ENCODE data around the gene SPTBN4.

The SPTBN4 gene

DNA sequence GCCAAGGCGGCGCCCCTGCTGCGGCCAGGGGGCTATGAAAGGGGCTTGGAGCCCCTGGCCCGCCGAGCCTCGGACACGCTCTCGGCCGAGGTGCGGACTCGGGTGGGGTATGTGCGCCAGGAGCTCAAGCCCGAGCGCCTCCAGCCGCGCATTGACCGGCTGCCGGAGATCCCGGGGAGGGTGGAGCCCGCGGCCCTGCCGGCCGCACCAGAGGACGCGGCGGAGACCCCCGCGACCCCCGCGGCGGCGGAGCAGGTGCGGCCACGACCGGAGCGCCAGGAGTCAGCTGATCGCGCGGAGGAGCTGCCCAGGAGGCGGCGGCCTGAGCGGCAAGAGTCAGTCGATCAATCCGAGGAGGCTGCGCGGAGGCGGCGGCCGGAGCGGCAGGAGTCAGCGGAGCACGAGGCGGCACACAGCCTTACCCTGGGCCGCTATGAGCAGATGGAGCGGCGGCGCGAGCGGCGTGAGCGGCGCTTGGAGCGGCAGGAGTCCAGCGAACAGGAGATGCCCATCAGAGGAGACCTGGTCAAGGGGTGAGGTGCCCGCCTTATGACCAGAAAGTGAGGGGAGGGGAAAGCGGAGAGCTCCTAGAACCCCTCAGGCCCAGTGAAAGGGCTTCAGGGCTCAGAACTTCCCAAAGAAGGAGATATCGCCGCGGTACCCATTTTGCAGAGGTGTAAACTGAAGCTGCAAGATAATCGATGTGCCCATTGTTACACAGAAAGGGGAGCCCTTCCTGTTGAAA, 101.1 kb downstream of the SPTBN4 start:
- DNase-seq = no peak

GRCh38 chr19:40570313-40571004, 103.7 kb downstream of the SPTBN4 start:
- DNase-seq = peak; percentile 95 to 97

GRCh38 chr19:40571005-40571318, 104.2 kb downstream of the SPTBN4 start:
- DNase-seq = no peak

DNA sequence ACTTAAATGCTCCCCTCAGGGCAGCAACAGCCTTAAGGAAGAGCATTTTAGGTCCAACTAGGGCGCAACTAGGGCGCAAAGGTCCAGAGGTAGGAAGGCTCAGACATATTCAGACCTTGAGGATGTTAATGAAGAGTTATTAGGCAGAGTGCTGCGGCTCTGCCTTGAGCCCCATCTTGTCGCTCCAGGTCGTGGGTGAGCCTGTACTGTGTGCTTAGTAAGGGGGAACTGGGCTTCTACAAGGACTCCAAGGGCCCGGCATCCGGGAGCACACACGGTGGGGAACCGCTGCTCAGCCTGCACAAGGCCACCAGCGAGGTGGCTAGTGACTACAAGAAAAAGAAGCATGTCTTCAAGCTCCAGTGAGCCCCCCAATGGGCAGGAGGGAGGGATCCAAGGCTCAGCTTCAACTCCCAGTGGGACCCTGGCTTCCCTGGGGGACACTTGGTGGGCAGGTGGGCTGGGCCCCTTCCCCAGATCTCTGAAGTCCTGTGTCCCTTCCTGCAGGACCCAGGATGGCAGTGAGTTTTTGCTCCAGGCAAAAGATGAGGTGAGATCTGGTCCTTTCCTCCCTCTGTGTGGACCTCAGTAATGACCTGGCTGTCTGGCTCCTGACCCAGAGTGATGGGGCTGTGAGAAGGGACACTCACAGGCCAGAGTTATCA, 105.2 kb downstream of the SPTBN4 start:
- no peak for DNase-seq

DNA sequence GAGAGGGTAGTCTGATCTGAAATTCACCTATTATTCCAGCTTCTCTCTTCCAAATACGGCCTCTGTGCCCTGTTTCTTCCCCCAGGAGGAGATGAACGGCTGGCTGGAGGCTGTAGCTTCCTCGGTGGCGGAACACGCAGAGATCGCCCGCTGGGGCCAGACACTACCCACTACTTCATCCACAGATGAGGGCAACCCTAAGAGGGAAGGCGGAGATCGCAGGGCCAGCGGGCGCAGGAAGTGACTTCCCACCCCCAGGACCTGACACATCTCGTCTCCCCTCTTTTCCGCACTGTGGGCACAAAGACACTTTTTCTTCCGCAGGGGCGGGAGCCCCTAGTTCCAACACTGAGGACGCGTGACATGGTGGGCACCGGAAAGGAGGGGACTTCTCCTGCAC, 108.5 kb downstream of the SPTBN4 start:
- no peak for DNase-seq

GRCh38 chr19:40576151-40576584, 109.4 kb downstream of the SPTBN4 start:
- DNase-seq = peak in 1 of 2 experiments; percentile 30

GRCh38 chr19:40576585-40577451, 110.0 kb downstream of the SPTBN4 start, which contains the start of gene SHKBP1:
SHKBP1 (plus strand) TSS chr19:40576873; CDS start chr19:40576900, 27 bp downstream.
- peak; percentile 93 to 95 for DNase-seq

DNA sequence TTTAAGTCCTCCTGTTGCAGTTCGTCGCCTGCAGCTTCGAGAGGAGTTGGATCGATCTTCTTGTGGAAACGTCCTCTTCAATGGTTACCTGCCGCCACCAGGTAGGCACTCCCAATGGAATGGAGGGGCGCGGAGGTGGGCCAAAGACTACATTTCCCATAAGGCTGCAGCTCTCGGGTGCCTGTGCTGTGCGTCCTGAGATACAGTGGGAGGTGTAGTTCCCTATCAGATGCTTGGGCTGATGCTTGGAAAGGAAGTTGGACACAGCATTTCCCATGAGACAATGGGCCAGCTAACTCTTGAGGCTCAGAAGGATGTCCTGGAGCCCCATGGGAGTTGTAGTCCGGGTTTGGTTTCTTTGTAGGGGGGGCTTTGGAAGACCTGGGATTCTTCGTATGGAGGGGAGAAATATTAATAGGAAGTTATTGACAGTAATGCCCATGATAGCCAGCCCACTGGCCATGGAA, 111.7 kb downstream of the SPTBN4 start:
- DNase-seq = no peak

- DNase-seq = no peak
Observed at GRCh38 chr19:40580619-40581018, 113.8 kb downstream of the SPTBN4 start.

GRCh38 chr19:40581531-40581930, 114.7 kb downstream of the SPTBN4 start:
- DNase-seq = no peak

GRCh38 chr19:40582467-40582866, 115.7 kb downstream of the SPTBN4 start:
- no peak for DNase-seq

DNA sequence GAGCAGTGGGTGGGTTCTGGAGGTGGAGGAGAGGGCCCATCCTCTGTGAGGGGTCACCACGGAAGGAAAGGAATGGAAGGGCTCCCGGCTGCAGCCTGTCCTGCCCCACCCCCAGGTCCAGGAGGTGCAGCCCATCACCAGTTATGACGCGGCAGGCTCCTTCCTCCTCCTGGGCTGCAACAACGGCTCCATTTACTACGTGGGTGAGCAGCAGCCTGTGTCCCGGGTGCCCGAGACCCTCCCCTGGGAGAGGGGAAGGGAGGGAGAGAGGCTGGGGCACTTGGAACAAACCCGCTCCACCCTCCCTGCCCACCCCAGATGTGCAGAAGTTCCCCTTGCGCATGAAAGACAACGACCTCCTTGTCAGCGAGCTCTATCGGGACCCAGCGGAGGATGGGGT, 116.5 kb downstream of the SPTBN4 start:
- DNase-seq = no peak

- DNase-seq = no peak
Observed at GRCh38 chr19:40584007-40584406, 117.2 kb downstream of the SPTBN4 start.

DNA sequence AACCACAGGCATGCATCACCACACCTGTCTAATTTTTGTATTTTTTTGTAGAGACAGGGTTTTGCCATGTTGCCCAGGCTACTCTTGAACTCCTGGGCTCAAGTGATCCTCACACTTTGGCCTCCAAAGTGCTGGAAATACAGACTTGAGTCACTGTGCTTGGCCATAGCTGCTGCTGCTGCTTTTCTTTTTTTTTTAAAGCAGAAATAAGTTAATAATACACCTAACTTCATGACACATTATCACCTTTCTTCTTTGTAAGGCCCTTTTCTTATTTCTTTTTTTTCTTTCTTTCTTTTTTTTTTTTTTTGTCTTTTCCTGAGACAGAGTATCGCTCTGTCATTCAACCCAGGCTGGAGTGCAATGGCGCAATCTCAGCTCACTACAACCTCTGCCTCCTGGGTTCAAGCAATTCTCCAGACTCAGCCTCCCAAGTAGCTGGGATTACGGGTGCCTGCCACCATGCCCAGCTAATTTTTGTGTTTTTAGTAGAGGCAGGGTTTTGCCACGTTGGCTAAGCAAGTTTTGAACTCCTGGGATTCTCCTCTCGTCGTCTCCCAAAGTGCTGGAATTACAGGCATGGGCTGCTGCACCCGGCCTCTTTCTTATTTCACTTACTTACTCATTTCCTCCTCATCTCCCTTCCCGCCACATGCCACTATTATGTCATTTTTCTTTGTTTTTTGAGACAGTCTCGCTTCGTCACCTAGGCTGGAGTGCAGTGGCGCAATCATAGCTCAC, 118.6 kb downstream of the SPTBN4 start:
- no peak for DNase-seq

- no peak for DNase-seq
Observed at GRCh38 chr19:40585982-40586422, 119.2 kb downstream of the SPTBN4 start.

- no peak for DNase-seq
Observed at GRCh38 chr19:40586611-40587010, 119.8 kb downstream of the SPTBN4 start.

DNA sequence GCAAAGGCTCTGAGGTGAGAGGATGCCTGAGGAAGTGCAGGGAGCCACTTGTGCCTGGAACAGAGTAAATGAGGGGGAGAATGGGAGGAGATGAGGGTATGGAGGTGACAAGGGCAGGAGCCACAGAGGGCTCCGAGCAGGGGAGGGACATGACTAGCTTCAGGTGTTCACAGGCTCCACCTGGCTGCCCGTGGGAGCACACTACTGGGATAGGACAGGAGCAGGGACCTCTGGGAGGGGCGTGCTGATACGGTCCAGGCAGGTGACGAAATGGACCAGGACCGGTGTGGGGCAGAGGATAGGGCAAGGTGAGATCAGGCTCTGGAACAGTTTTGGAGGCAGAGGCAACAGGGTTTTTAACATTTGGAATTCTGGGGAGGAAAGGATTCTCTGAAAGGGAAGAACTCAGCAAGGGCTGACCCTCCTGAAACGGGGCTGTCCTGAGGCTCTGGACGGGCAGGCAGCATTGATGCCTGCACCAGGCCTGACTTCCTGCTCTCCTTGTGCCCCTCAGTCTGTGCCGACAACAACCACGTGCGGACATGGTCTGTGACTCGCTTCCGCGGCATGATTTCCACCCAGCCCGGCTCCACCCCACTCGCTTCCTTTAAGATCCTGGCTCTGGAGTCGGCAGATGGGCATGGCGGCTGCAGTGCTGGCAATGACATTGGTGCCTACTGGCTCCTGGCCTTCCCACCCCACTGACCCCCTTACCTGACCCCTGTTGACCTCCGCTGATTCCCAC, 121.5 kb downstream of the SPTBN4 start:
- DNase-seq = no peak

DNA sequence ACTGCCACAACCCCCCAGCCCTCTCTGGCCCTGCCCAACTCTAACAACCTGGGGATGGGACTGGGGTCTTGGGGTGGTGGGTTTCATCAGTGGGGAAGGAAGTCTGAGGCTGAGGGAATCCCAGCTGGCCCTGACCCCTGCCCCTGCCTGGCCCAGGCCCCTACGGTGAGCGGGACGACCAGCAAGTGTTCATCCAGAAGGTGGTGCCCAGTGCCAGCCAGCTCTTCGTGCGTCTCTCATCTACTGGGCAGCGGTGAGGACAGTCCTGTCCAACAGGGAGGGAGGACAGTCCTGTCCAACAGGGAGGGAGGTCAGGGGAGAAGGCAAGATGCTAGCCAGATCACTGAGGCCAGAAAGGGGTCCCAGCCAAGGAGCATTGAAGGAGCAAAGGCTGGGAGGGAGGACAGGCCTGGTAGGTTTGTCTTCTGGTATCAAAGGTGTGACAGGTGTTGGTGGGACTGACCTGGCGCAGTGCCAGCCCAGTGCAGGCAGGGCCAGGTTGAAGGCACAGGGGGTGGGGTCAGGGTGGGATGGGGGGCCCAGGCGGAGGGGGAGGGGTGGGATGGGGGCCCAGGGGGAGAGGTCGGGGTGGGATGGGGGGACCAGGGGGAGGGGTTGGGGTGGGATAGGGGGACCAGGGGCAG, 122.2 kb downstream of the SPTBN4 start:
- DNase-seq = no peak

GRCh38 chr19:40589591-40590429, 123.0 kb downstream of the SPTBN4 start:
- no peak for DNase-seq
